HepG2 (cell line): ENCODE measurements around the gene OSBPL9.

Source experiments
- CHD4 ChIP-seq: fragments of 200-600 bp; sonication (generic); IDR thresholded peaks from 2 replicates; pipeline ENCODE4 v1.7.0; 2017; ENCODE audit warnings: mild to moderate bottlenecking, low read length, borderline replicate concordance
- CTCF ChIP-seq: sonication (generic); formaldehyde crosslinking; IDR thresholded peaks from 2 replicates; pipeline ENCODE4 v1.5.0; 2020; ENCODE audit warnings: mild to moderate bottlenecking, missing genetic modification reagents, moderate library complexity
- HOXA7 ChIP-seq: sonication (generic); formaldehyde crosslinking; IDR thresholded peaks from 2 replicates; pipeline ENCODE4 v1.8.1; 2022; ENCODE audit warnings: mild to moderate bottlenecking, missing genetic modification reagents, moderate library complexity
- SETDB1 ChIP-seq: sonication (generic); formaldehyde crosslinking; IDR thresholded peaks from 2 replicates; pipeline ENCODE4 v1.5.1; 2020; ENCODE audit warnings: missing genetic modification reagents, mild to moderate bottlenecking, borderline replicate concordance
- TCF7L2 ChIP-seq: IDR thresholded peaks from 2 replicates; pipeline ENCODE4 v1.6.1; 2011; ENCODE audit warnings: mild to moderate bottlenecking, low read depth, low read length, moderate library complexity
- ZEB1 ChIP-seq: IDR thresholded peaks from 2 replicates; pipeline ENCODE4 v1.6.1; 2012; ENCODE audit warnings: mild to moderate bottlenecking, low read depth, inconsistent platforms; ENCODE audit not compliant: insufficient replicate concordance
- ZMYM2 ChIP-seq: sonication (generic); formaldehyde crosslinking; IDR thresholded peaks from 2 replicates; pipeline ENCODE4 v1.8.0; 2022; ENCODE audit warnings: mild to moderate bottlenecking, missing genetic modification reagents
- ZNF792 ChIP-seq: IDR thresholded peaks from 2 replicates; pipeline ENCODE4 v1.6.1; 2016

- TF ChIP-seq SETDB1 (CRISPR knock-in tag) = no peak
- no peak for TF ChIP-seq ZMYM2 (CRISPR knock-in tag)
- TF ChIP-seq ZNF792 (CRISPR knock-in tag) = no peak
- TF ChIP-seq CHD4 = no peak
- TF ChIP-seq CTCF (CRISPR knock-in tag) = no peak
- no peak for TF ChIP-seq ZEB1
- TF ChIP-seq TCF7L2 = no peak
- TF ChIP-seq HOXA7 (CRISPR knock-in tag) = no peak
Observed at GRCh38 chr1:51607681-51608095, 9.2 kb upstream of the OSBPL9 start.
